OCI-LY1 (cell line): ENCODE results near the gene OR52N4.

Experiments
- H2AFZ ChIP-seq: fragments of 200-600 bp; sonication (generic), shearing (Covaris generic); 2 replicates; pipeline ENCODE4 v1.6.0; 2014; ENCODE audit warnings: antibody characterized with exemption, mild to moderate bottlenecking, low read length
- H3F3A ChIP-seq: fragments of 200-600 bp; sonication (generic), shearing (Covaris generic); 2 replicates; pipeline ENCODE4 v1.6.0; 2014; ENCODE audit warnings: mild to moderate bottlenecking, antibody characterized with exemption, low read length, moderate library complexity; ENCODE audit not compliant: insufficient read depth
- H3K27ac ChIP-seq: fragments of 200-600 bp; sonication (generic); 2 replicates; pipeline ENCODE4 v1.5.1; 2014; ENCODE audit warnings: low read length, mixed run types, mild to moderate bottlenecking, low read depth; ENCODE audit not compliant: poor library complexity, severe bottlenecking
- H3K27me3 ChIP-seq: fragments of 200-600 bp; sonication (generic); 2 replicates; pipeline ENCODE4 v1.6.0; 2014; ENCODE audit warnings: antibody characterized with exemption, mild to moderate bottlenecking, low read length, moderate library complexity; ENCODE audit not compliant: insufficient read depth
- H3K36me3 ChIP-seq: fragments of 200-600 bp; sonication (generic); 2 replicates; pipeline ENCODE4 v1.6.1; 2014; ENCODE audit warnings: mild to moderate bottlenecking, antibody characterized with exemption, low read length, moderate library complexity, mixed read lengths; ENCODE audit not compliant: insufficient read depth
- H3K4me1 ChIP-seq: fragments of 200-600 bp; sonication (generic); 2 replicates; pipeline ENCODE4 v1.5.1; 2014; ENCODE audit warnings: mild to moderate bottlenecking, low read length, moderate library complexity; ENCODE audit not compliant: insufficient read depth, severe bottlenecking
- H3K4me2 ChIP-seq: fragments of 200-600 bp; sonication (generic), shearing (Covaris generic); 2 replicates; pipeline ENCODE4 v1.6.1; 2014; ENCODE audit warnings: low read length
- H3K4me3 ChIP-seq: fragments of 200-600 bp; sonication (generic); 2 replicates; pipeline ENCODE4 v1.5.1; 2014; ENCODE audit warnings: low read length, low read depth, mild to moderate bottlenecking, mixed read lengths; ENCODE audit not compliant: poor library complexity, severe bottlenecking
- H3K79me2 ChIP-seq: fragments of 200-600 bp; shearing (Covaris generic); 2 replicates; pipeline ENCODE4 v1.6.1; 2016; ENCODE audit warnings: mixed run types, low read length, mixed read lengths; ENCODE audit not compliant: insufficient read depth
- H3K9ac ChIP-seq: fragments of 200-600 bp; sonication (generic), shearing (Covaris generic); 2 replicates; pipeline ENCODE4 v1.6.1; 2014; ENCODE audit warnings: mild to moderate bottlenecking, low read length, mixed read lengths
- H3K9me2 ChIP-seq: fragments of 200-600 bp; sonication (generic), shearing (Covaris generic); 2 replicates; pipeline ENCODE4 v1.6.1; 2014; ENCODE audit warnings: low read depth, mild to moderate bottlenecking, low read length, mixed read lengths
- H3K9me3 ChIP-seq: fragments of 200-600 bp; shearing (Covaris generic); 2 replicates; pipeline ENCODE4 v1.6.1; 2014; ENCODE audit warnings: low read length, mixed read lengths
- H4K20me1 ChIP-seq: fragments of 200-600 bp; sonication (generic), shearing (Covaris generic); 2 replicates; pipeline ENCODE4 v1.6.0; 2016; ENCODE audit warnings: mild to moderate bottlenecking, low read length; ENCODE audit not compliant: insufficient read depth
- EZH2 ChIP-seq: fragments of 200-600 bp; sonication (generic), shearing (Covaris generic); IDR thresholded peaks from 2 replicates; pipeline ENCODE4 v1.8.0; 2017; ENCODE audit warnings: borderline replicate concordance, mixed run types, mild to moderate bottlenecking, antibody characterized with exemption, low read length, moderate library complexity, mixed read lengths
- TF ChIP-seq, protein P1 (sequence below): fragments of 200-600 bp; sonication (generic), shearing (Covaris generic); IDR thresholded peaks from 2 replicates; pipeline ENCODE4 v1.5.1; 2017; ENCODE audit warnings: mild to moderate bottlenecking, antibody characterized with exemption, low read length, moderate library complexity, mixed read lengths

OR52N4 gene

DNA sequence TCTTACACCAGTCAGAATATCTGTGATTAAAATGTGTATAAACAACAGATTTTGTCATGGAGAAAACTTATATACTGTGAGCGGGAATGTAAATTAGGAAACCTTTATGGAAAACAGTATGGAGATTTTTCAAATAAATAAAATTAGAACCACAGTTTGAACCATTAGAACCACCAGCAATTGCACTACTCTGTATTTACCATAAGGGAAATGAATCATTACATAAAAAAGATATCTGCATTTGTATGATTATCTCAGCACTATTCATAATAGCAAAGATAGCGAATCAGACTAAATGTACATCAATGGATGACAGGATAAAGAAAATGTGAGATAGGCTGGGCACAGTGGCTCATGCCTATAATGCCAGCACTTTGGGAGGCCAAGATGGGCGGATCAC, 7.4 kb upstream of the OR52N4 start:
- Histone ChIP-seq H3K9ac (no peak overlapping the region), H3K9me3 (no peaks in the 10 kb centered on the region), H3K4me3 (no peak overlapping the region), H3K4me2 (no peak overlapping the region), H2AFZ (no peak overlapping the region), H4K20me1 (no peaks in the 10 kb centered on the region), H3K4me1 (no peaks in the 10 kb centered on the region), H3K9me2 (no peaks in the 10 kb centered on the region; the same call in 1 of the 2 replicates), H3K27me3 (no peaks in the 10 kb centered on the region), H3K36me3 (no peaks in the 10 kb centered on the region), H3K79me2 (no peaks in the 10 kb centered on the region), H3F3A (no peaks in the 10 kb centered on the region), H3K27ac (no peak overlapping the region)
- TF ChIP-seq, protein P1, sequence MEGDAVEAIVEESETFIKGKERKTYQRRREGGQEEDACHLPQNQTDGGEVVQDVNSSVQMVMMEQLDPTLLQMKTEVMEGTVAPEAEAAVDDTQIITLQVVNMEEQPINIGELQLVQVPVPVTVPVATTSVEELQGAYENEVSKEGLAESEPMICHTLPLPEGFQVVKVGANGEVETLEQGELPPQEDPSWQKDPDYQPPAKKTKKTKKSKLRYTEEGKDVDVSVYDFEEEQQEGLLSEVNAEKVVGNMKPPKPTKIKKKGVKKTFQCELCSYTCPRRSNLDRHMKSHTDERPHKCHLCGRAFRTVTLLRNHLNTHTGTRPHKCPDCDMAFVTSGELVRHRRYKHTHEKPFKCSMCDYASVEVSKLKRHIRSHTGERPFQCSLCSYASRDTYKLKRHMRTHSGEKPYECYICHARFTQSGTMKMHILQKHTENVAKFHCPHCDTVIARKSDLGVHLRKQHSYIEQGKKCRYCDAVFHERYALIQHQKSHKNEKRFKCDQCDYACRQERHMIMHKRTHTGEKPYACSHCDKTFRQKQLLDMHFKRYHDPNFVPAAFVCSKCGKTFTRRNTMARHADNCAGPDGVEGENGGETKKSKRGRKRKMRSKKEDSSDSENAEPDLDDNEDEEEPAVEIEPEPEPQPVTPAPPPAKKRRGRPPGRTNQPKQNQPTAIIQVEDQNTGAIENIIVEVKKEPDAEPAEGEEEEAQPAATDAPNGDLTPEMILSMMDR = no peak
- TF ChIP-seq EZH2 = no peak

DNA sequence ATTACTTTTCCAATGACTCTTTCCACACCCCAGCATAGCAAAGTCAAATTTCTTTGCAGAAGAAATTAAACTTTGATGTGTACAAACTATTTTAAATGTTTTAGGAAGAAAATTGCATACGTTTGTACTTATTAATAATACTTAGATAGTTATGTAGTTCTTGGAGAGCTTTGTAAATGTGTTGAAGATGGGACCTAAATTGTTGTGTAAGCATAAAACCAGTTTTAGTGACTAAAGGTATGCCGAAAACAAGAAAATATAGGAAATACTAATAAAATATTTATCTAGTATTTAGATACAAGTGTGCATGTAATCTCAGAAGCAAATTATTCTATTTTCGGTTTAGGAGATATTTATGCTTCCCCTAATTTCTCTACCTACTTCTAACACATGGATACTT, 4.2 kb upstream of the OR52N4 start:
- no peak for TF ChIP-seq EZH2
- TF ChIP-seq, protein P1 = no peak
- Histone ChIP-seq H3K4me1 (no peaks in the 10 kb centered on the region), H3F3A (no peaks in the 10 kb centered on the region), H2AFZ (no peak overlapping the region), H3K9me3 (no peaks in the 10 kb centered on the region), H3K9me2 (no peaks in the 10 kb centered on the region; the same call in 1 of the 2 replicates), H3K4me2 (no peak overlapping the region), H4K20me1 (no peaks in the 10 kb centered on the region), H3K4me3 (no peak overlapping the region), H3K9ac (no peak overlapping the region), H3K79me2 (no peaks in the 10 kb centered on the region), H3K27ac (no peak overlapping the region), H3K36me3 (no peaks in the 10 kb centered on the region), H3K27me3 (no peaks in the 10 kb centered on the region)

DNA sequence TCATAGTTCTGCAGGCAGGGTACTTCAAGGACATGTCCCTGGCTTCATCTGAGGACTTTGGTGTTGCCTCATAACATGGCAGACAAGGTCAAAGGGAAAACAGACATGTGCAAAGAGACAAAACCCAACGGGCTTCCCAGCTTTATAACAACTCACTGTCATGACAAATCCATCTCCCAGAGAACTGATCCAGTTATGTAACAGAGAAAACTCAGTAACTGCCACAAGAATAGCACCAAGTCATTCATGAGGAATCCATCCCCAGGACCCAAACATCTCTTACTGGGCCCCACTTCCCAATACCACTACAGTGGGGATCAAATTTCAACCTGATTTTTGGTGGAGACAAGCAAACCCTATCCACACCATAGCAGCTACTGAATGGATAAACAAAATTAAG, 13.0 kb downstream of the OR52N4 start:
- H3K9ac ChIP-seq = no peak overlapping the region
- no peaks in the 10 kb centered on the region for H3F3A ChIP-seq
- H3K4me1 ChIP-seq = no peaks in the 10 kb centered on the region
- H3K27me3 ChIP-seq = no peaks in the 10 kb centered on the region
- no peak for TF ChIP-seq EZH2
- TF ChIP-seq, protein P1 = no peak
- H3K27ac ChIP-seq = no peak overlapping the region
- H3K36me3 ChIP-seq = no peaks in the 10 kb centered on the region
- H3K9me3 ChIP-seq = no peaks in the 10 kb centered on the region
- H3K4me3 ChIP-seq = no peak overlapping the region
- no peak overlapping the region for H3K4me2 ChIP-seq
- no peak overlapping the region for H2AFZ ChIP-seq
- no peaks in the 10 kb centered on the region for H3K9me2 ChIP-seq
- H4K20me1 ChIP-seq = no peaks in the 10 kb centered on the region
- no peaks in the 10 kb centered on the region for H3K79me2 ChIP-seq
